T-helper 2 cell treated with Interferon-gamma antibody and Interleukin-4, amounts not matched to agents 100 ng/mL and 5 ng/mL, for 36 hours (primary cell): ENCODE results near the gene MKS1. TPM values are rescaled to one million over a fixed set of nuclear protein-coding genes. Genes with fewer than 3 reads are reported as not detected.

Source experiments
- intact Hi-C: fragments of 100-400 bp; cut with micrococcal nuclease; formaldehyde crosslinking; loops from one replicate; pipeline ENCODE4 v1.15.1; 2023
- total RNA-seq: library from RNA; stranded (reverse); gene quantifications from 2 replicates; pipeline ENCODE4 v1.2.3, GENCODE V29; 2022

The MKS1 gene
- total RNA-seq, 1 donor from 2014 or later: 20.2 TPM

DNA sequence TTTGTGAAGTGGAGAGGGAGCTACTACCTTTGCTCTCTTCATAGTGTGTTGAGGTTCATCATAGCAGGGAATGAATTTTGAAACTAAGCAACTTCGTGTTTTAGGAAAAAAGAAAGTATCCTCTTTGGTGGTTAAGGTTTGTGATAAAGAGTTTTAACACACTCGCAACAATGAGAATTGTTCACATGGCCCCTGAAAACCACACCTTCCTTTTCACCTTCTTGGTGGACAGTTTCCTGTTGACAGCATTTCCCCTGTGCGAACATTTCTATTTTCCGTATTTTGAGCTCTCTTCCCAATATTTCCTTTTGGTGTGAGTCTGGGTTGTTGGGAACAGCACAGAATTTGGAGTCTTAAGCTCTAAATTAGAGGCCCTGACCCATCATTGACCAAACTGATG is 48.4 kb downstream of the MKS1 start:
- intact Hi-C loops: loop anchor here (2.0 to 5.0 kb wide), 2 partner anchors 18 to 163 kb away; partner anchors contain the start of gene SRSF1

GRCh38 chr17:58166682-58167081 is 52.4 kb downstream of the MKS1 start, which contains the start of gene OR4D2:
Gene OR4D2 (plus strand): TSS chr17:58166982. CDS start chr17:58169656, 2,674 bp downstream.
- intact Hi-C loops: no loop called here

- intact Hi-C loops: no loop called here
These were observed 53.1 kb downstream of the MKS1 start for GRCh38 chr17:58165981-58166380.

DNA sequence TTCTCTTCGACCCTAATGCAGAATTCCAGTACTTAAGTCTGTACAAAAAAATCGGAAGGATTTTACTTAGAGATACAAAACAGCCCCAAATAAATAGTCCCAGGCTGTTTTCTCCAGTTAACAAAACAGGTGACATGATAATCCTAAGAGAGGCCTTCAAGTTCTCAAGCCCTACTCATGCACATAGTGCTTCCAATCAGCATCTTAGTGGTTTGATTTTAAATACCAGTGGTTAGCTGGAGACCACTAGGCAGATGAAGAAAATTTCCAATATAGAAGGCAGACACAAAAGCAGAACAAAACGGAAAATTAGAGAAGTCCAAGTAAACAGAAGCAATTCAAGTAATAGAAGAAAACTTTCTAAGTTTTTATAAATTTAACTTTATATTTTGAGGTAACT is 57.5 kb downstream of the MKS1 start:
- intact Hi-C loops: no loop called here

- intact Hi-C loops: no loop called here
These were observed 60.9 kb downstream of the MKS1 start for GRCh38 chr17:58158181-58158580.

GRCh38 chr17:58156839-58157803 is 61.9 kb downstream of the MKS1 start:
- intact Hi-C loops: no loop called here

Other genes with a start within 250 kb of the MKS1 start
- gene VEZF1, start 231.0 kb downstream of the MKS1 start, total RNA-seq: 45.9 and 48.0 TPM in 2 replicates
- gene SRSF1, start 212.0 kb downstream of the MKS1 start, total RNA-seq: 417 and 421 TPM in 2 replicates
- 34.9 and 35.8 TPM in 2 replicates for gene DYNLL2, start 135.8 kb downstream of the MKS1 start, total RNA-seq
- gene OR4D1, start 70.9 kb downstream of the MKS1 start, total RNA-seq: 0.27 and 0.34 TPM in 2 replicates
- gene OR4D2, start 52.3 kb downstream of the MKS1 start, total RNA-seq: not detected in 2 replicates
- not detected in 2 replicates for gene EPX, start 26.5 kb downstream of the MKS1 start, total RNA-seq
- gene LPO, start 19.3 kb upstream of the MKS1 start, total RNA-seq: not detected in 2 replicates
- gene MPO, start 61.7 kb upstream of the MKS1 start, total RNA-seq: not detected in 2 replicates
- 76.8 and 77.0 TPM in 2 replicates for gene TSPOAP1, start 109.5 kb upstream of the MKS1 start, total RNA-seq
- gene SUPT4H1, start 132.9 kb upstream of the MKS1 start, total RNA-seq: 88.6 and 90.0 TPM in 2 replicates
- 3.6 and 3.7 TPM in 2 replicates for gene RNF43, start 198.3 kb upstream of the MKS1 start, total RNA-seq